ENCODE measurements around the gene CERS5. TPM values are rescaled to one million over a fixed set of nuclear protein-coding genes. Genes with fewer than 3 reads are reported as not detected.
A peak's percentile ranks its signal among the peaks of the same experiment; 100 is the strongest.

CERS5 gene
- total RNA-seq, 2 experiments from 2014 or later: 27.6 to 36.9 TPM

DNA sequence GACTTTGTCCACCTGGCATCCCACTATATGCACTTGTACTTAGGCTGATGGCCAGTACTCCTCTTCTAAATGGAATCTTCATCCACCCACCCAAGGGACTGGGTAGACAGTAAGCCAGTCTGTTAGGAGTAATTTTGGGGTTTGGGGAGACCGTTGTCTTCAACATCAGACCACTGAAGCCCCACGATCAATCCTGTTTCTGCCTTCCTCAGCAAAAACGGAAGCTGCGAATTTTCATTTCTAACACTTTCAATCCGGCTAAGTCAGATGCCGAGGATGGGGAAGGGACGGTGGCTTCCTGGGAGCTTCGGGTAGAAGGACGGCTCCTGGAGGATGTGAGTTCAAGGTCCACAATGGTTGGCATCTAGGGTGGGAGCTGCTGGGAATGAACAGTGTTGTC lies 80.0 kb downstream of the CERS5 start:
- TF ChIP-seq EZH2phosphoT487 (IDR thresholded peaks at IDR 0.05; ENCODE audit: borderline replicate concordance, low read depth, low read length) (no peak), CTCF (conservative IDR thresholded peaks at IDR 0.05; ENCODE audit: low read length) (no peak)
- Histone ChIP-seq H3K9me2 (ENCODE audit: insufficient read depth, low read length) (no peaks in the 10 kb centered on the region), H3K27ac (ENCODE audit: low read depth, low read length, poor library complexity, severe bottlenecking) (no peak overlapping the region), H3K36me3 (ENCODE audit: insufficient read depth, low read length) (peaks cover 56% of the 10 kb centered on the region), H4K20me1 (ENCODE audit: insufficient read depth, low read length) (0 out of 2 replicates have a peak, but pooled peaks cover 3% of the 10 kb centered on the region), H3K4me3 (ENCODE audit: low read depth, low read length, poor library complexity, severe bottlenecking) (no peak overlapping the region), H3K9me3 (ENCODE audit: low read length) (no peaks in the 10 kb centered on the region), H3K79me2 (ENCODE audit: insufficient read depth, low read depth, low read length) (peaks cover 16% of the 10 kb centered on the region; the same call in 1 of the 2 replicates), H3K4me1 (ENCODE audit: insufficient read depth, low read length, poor library complexity, severe bottlenecking) (peaks cover 38% of the 10 kb centered on the region), H3K4me2 (ENCODE audit: low read length) (no peak overlapping the region), H2AFZ (ENCODE audit: low read length) (no peak overlapping the region)
- intact Hi-C loops (cut with micrococcal nuclease; ENCODE audit: unreplicated experiment): no loop called here
- DNase-seq (ENCODE audit: low spot score): no peak
- CTCF ChIA-PET (ENCODE audit: unreplicated experiment): interaction anchor here (1.5 kb wide), 1 partner anchor 23 kb away, joined by 10 read pairs; no protein-coding TSS in a partner anchor
- BruUV-seq (replicated peaks): no TSS peak
- POLR2A ChIA-PET: interaction anchor here (2.4 kb wide), 1 partner anchor 24 kb away, joined by 14 read pairs; the partner anchor contains the start of gene COX14

GRCh38 chr12:50086148-50086547 lies 81.0 kb downstream of the CERS5 start:
- H3K36me3 ChIP-seq (ENCODE audit: insufficient read depth, low read length): peaks cover 46% of the 10 kb centered on the region
- 0 out of 2 replicates have a peak, but pooled peaks cover 3% of the 10 kb centered on the region for H4K20me1 ChIP-seq (ENCODE audit: insufficient read depth, low read length)
- POLR2A ChIA-PET: interaction anchor here (0.5 to 6.0 kb wide), 4 partner anchors 25 to 78 kb away, joined by 3 to 62 read pairs (median 5); partner anchors contain the start of gene COX14
- H3K79me2 ChIP-seq (ENCODE audit: insufficient read depth, low read depth, low read length): peaks cover 16% of the 10 kb centered on the region; the same call in 1 of the 2 replicates
- H3K4me3 ChIP-seq (ENCODE audit: low read depth, low read length, poor library complexity, severe bottlenecking): peak overlapping the region; percentile 89
- H3K9me2 ChIP-seq (ENCODE audit: insufficient read depth, low read length): no peaks in the 10 kb centered on the region
- TF ChIP-seq CTCF (conservative IDR thresholded peaks at IDR 0.05; ENCODE audit: low read length) (no peak), EZH2phosphoT487 (IDR thresholded peaks at IDR 0.05; ENCODE audit: borderline replicate concordance, low read depth, low read length) (no peak)
- peak; percentile 32 for DNase-seq (ENCODE audit: low spot score)
- H3K4me2 ChIP-seq (ENCODE audit: low read length): peak overlapping the region; percentile 93
- H3K4me1 ChIP-seq (ENCODE audit: insufficient read depth, low read length, poor library complexity, severe bottlenecking): peaks cover 38% of the 10 kb centered on the region
- H3K9me3 ChIP-seq (ENCODE audit: low read length): no peaks in the 10 kb centered on the region
- intact Hi-C loops (cut with micrococcal nuclease; ENCODE audit: unreplicated experiment): no loop called here
- H2AFZ ChIP-seq (ENCODE audit: low read length): no peak overlapping the region
- BruUV-seq (replicated peaks): no TSS peak
- H3K27ac ChIP-seq (ENCODE audit: low read depth, low read length, poor library complexity, severe bottlenecking): peak overlapping the region; percentile 83
- CTCF ChIA-PET (ENCODE audit: unreplicated experiment): interaction anchor here (0.5 to 2.6 kb wide), 4 partner anchors 12 to 138 kb away, joined by 3 to 35 read pairs (median 4); partner anchors contain the start of gene COX14

GRCh38 chr12:50085615-50086072 lies 81.5 kb downstream of the CERS5 start:
- Histone ChIP-seq H2AFZ (ENCODE audit: low read length) (no peak overlapping the region), H3K4me3 (ENCODE audit: low read depth, low read length, poor library complexity, severe bottlenecking) (peak overlapping the region; percentile 89), H3K27ac (ENCODE audit: low read depth, low read length, poor library complexity, severe bottlenecking) (peak overlapping the region; percentile 83), H3K4me2 (ENCODE audit: low read length) (peak overlapping the region; percentile 93), H3K36me3 (ENCODE audit: insufficient read depth, low read length) (peaks cover 42% of the 10 kb centered on the region), H3K9me2 (ENCODE audit: insufficient read depth, low read length) (no peaks in the 10 kb centered on the region), H3K4me1 (ENCODE audit: insufficient read depth, low read length, poor library complexity, severe bottlenecking) (peaks cover 38% of the 10 kb centered on the region), H4K20me1 (ENCODE audit: insufficient read depth, low read length) (0 out of 2 replicates have a peak, but pooled peaks cover 3% of the 10 kb centered on the region), H3K9me3 (ENCODE audit: low read length) (no peaks in the 10 kb centered on the region), H3K79me2 (ENCODE audit: insufficient read depth, low read depth, low read length) (peaks cover 16% of the 10 kb centered on the region; the same call in 1 of the 2 replicates)
- intact Hi-C loops (cut with micrococcal nuclease; ENCODE audit: unreplicated experiment): loop anchor here (1.0 kb wide), 3 partner anchors 26 to 315 kb away; partner anchors contain the start of genes CERS5 and LARP4
- POLR2A ChIA-PET: interaction anchor here (0.5 to 6.0 kb wide), 7 partner anchors 26 to 953 kb away, joined by 3 to 62 read pairs (median 4); partner anchors contain the start of genes ATF1, CERS5 and COX14
- TF ChIP-seq EZH2phosphoT487 (IDR thresholded peaks at IDR 0.05; ENCODE audit: borderline replicate concordance, low read depth, low read length) (no peak), CTCF (conservative IDR thresholded peaks at IDR 0.05; ENCODE audit: low read length) (no peak)
- peak; percentile 80 for DNase-seq (ENCODE audit: low spot score)
- no TSS peak for BruUV-seq (replicated peaks)
- CTCF ChIA-PET (ENCODE audit: unreplicated experiment): interaction anchor here (0.6 to 2.6 kb wide), 8 partner anchors 11 to 789 kb away, joined by 3 to 35 read pairs (median 4); partner anchors contain the start of genes CERS5, COX14 and DIP2B
